SK-N-SH (cell line): ENCODE measurements around the gene SLC7A11. TPM values are rescaled to one million over a fixed set of nuclear protein-coding genes. Genes with fewer than 3 reads are reported as not detected.

Source experiments
- CTCF ChIA-PET: fragments of 300-600, 350-600 bp; formaldehyde crosslinking; extraction: SDS; loops from one replicate; lab custom pipeline; 2021; lab: Yijun Ruan, JAX
- POLR2A ChIA-PET: fragments of 350-600 bp; sonication (Branson Sonifier 250); formaldehyde crosslinking; extraction: SDS; loops from one replicate; lab custom pipeline; 2020; ENCODE audit warnings: antibody characterized with exemption, inconsistent platforms; lab: Yijun Ruan, JAX
- DNase-seq: peaks from one replicate; pipeline ENCODE4 v3.0.0; 2012
- H2AFZ ChIP-seq: fragments of 200-600 bp; sonication (generic); 2 replicates; pipeline ENCODE4 v1.8.1; 2016; ENCODE audit warnings: antibody characterized with exemption, mild to moderate bottlenecking, low read depth
- H3F3A ChIP-seq: fragments of 200-600 bp; sonication (generic); replicated peaks from 2 replicates; pipeline ENCODE3; 2016; ENCODE audit warnings: antibody characterized with exemption, mild to moderate bottlenecking; ENCODE audit not compliant: insufficient read depth
- H3K27ac ChIP-seq, 2 experiments: fragments of 200-500 bp in 1 of 2; fragments of 200-600 bp in 1 of 2; sonication (Bioruptor generic) in 1 of 2; sonication (generic), shearing (Covaris generic) in 1 of 2; 2 replicates each; pipeline versions ENCODE4 v1.5.1 to v1.6.1; 2014 to 2016; ENCODE audit warnings: low read depth in 2 of 2, inconsistent platforms in 1 of 2, low read length in 1 of 2, mild to moderate bottlenecking in 1 of 2, mixed read lengths in 1 of 2
- H3K27me3 ChIP-seq: fragments of 200-600 bp; sonication (generic), shearing (Covaris generic); 2 replicates; pipeline ENCODE4 v1.6.1; 2016; ENCODE audit warnings: mixed run types; ENCODE audit not compliant: insufficient read depth
- H3K36me3 ChIP-seq, 2 experiments: fragments of 200-500 bp in 1 of 2; fragments of 200-600 bp in 1 of 2; sonication (Bioruptor generic) in 1 of 2; sonication (generic) in 1 of 2; replicated peaks in 1 of 2; 2 replicates each; pipeline versions ENCODE3 to v1.5.1; 2014 to 2016; ENCODE audit warnings: low read length in 1 of 2, mild to moderate bottlenecking in 1 of 2; ENCODE audit not compliant: insufficient read depth in 2 of 2, control insufficient read depth in 1 of 2
- H3K4me1 ChIP-seq, 2 experiments: fragments of 200-500 bp in 1 of 2; fragments of 200-600 bp in 1 of 2; sonication (Bioruptor generic) in 1 of 2; sonication (generic), shearing (Covaris generic) in 1 of 2; 2 replicates each; pipeline versions ENCODE4 v1.5.1 to v1.6.1; 2014 to 2016; ENCODE audit warnings: low read depth in 1 of 2, low read length in 1 of 2, mixed run types in 1 of 2; ENCODE audit not compliant: insufficient read depth in 2 of 2, control insufficient read depth in 1 of 2
- H3K4me2 ChIP-seq: fragments of 200-600 bp; sonication (generic), shearing (Covaris generic); 2 replicates; pipeline ENCODE4 v1.6.1; 2017; ENCODE audit warnings: mixed run types
- H3K4me3 ChIP-seq, 2 experiments: fragments of 200-500 bp in 1 of 2; fragments of 200-600 bp in 1 of 2; sonication (Bioruptor generic) in 1 of 2; sonication (generic), shearing (Covaris generic) in 1 of 2; 2 replicates each; pipeline versions ENCODE4 v1.5.1 to v1.8.1; 2014 to 2016; ENCODE audit warnings: low read depth in 2 of 2, inconsistent platforms in 1 of 2, low read length in 1 of 2, mild to moderate bottlenecking in 1 of 2, mixed read lengths in 1 of 2, moderate library complexity in 1 of 2
- H3K79me2 ChIP-seq: fragments of 200-600 bp; sonication (generic); 2 replicates; pipeline ENCODE4 v1.8.1; 2017; ENCODE audit warnings: mild to moderate bottlenecking; ENCODE audit not compliant: insufficient read depth
- H3K9ac ChIP-seq: fragments of 200-600 bp; sonication (generic); 2 replicates; pipeline ENCODE4 v1.6.1; 2017; ENCODE audit warnings: mixed run types
- H3K9me2 ChIP-seq: fragments of 200-600 bp; sonication (generic); 2 replicates; pipeline ENCODE4 v1.6.1; 2017; ENCODE audit warnings: mixed run types
- H3K9me3 ChIP-seq: fragments of 200-600 bp; sonication (generic); 2 replicates; pipeline ENCODE4 v1.6.1; 2017; ENCODE audit warnings: mixed run types, mild to moderate bottlenecking, moderate library complexity
- H4K20me1 ChIP-seq: fragments of 200-600 bp; sonication (generic); 2 replicates; pipeline ENCODE4 v1.6.1; 2017; ENCODE audit warnings: mild to moderate bottlenecking, mixed run types; ENCODE audit not compliant: insufficient read depth
- CTCF ChIP-seq: fragments of 200-600 bp; sonication (generic); IDR thresholded peaks from 2 replicates; pipeline ENCODE4 v1.6.1; 2017; ENCODE audit warnings: antibody characterized with exemption, mild to moderate bottlenecking, moderate library complexity
- EZH2phosphoT487 ChIP-seq: fragments of 200-600 bp; sonication (generic); IDR thresholded peaks from 2 replicates; pipeline ENCODE4 v1.6.1; 2017; ENCODE audit warnings: low read depth, mixed run types, mild to moderate bottlenecking, antibody characterized with exemption, moderate library complexity, borderline replicate concordance
- FOXJ3 ChIP-seq: sonication (generic); formaldehyde crosslinking; IDR thresholded peaks from 2 replicates; pipeline ENCODE4 v1.5.1; 2020; ENCODE audit warnings: mild to moderate bottlenecking, missing genetic modification reagents
- FOXM1 ChIP-seq: IDR thresholded peaks from 2 replicates; pipeline ENCODE4 v1.4.0; 2012; ENCODE audit warnings: low read depth, mild to moderate bottlenecking
- IRF3 ChIP-seq: fragments of 150-350 bp; IDR thresholded peaks from 2 replicates; pipeline ENCODE4 v1.6.1; 2016; ENCODE audit warnings: mild to moderate bottlenecking, low read depth, low read length
- JUND ChIP-seq: IDR thresholded peaks from 2 replicates; pipeline ENCODE4 v1.4.0; 2012
- MXI1 ChIP-seq: IDR thresholded peaks from 2 replicates; pipeline ENCODE4 v1.6.1; 2012; ENCODE audit warnings: mild to moderate bottlenecking, low read depth, low read length, improper control_type of control experiment
- NFIC ChIP-seq: IDR thresholded peaks from 2 replicates; pipeline ENCODE4 v1.4.0; 2012; ENCODE audit warnings: borderline replicate concordance
- RAD21 ChIP-seq: IDR thresholded peaks from 2 replicates; pipeline ENCODE4 v1.6.1; 2012; ENCODE audit warnings: mild to moderate bottlenecking, low read length
- RCOR1 ChIP-seq: fragments of 150-350 bp; IDR thresholded peaks from 2 replicates; pipeline ENCODE4 v1.6.1; 2017; ENCODE audit warnings: antibody characterized with exemption, low read length
- RXRA ChIP-seq: IDR thresholded peaks from 2 replicates; pipeline ENCODE4 v1.4.0; 2012; ENCODE audit warnings: low read depth, mild to moderate bottlenecking, borderline replicate concordance
- USF1 ChIP-seq: IDR thresholded peaks from 2 replicates; pipeline ENCODE4 v1.4.0; 2012; ENCODE audit warnings: low read depth, borderline replicate concordance
- YY1 ChIP-seq: IDR thresholded peaks from 2 replicates; pipeline ENCODE4 v1.4.0; 2012; ENCODE audit warnings: low read depth, mild to moderate bottlenecking
- WGBS: methylation state at CpG from one replicate; pipeline ENCODE4 v1.1.6; 2017; ENCODE audit warnings: low lambda C conversion rate; 5-methylcytosine and 5-hydroxymethylcytosine counted together
- polyA plus RNA-seq, 3 experiments: library from polyadenylated mRNA; depleted of rRNA; stranded (reverse); fragments of >200 nt; gene quantifications; 2 replicates each; pipeline ENCODE4 v1.2.3, GENCODE V29; 2012
- TF ChIP-seq, protein P1 (sequence below): fragments of 150-350 bp; IDR thresholded peaks from 2 replicates; pipeline ENCODE4 v1.6.1; 2017; ENCODE audit warnings: antibody characterized with exemption, low read length, low read depth, borderline replicate concordance

Gene SLC7A11
- polyA plus RNA-seq, 1 of the 3 experiments (the other 2 are of a cell fraction), result 3.1 TPM

- 93% methylated on average over 13 of the region's 13 CpGs for WGBS
- H3K27ac ChIP-seq, result no peak overlapping the region
- ChIA-PET CTCF (interaction anchor here (1.1 to 5.3 kb wide), 2 partner anchors 495 to 685 kb away, joined by 4 to 35 read pairs; no protein-coding TSS in a partner anchor), POLR2A (no interaction called here)
- H3K36me3 ChIP-seq, result peaks cover 4 to 8% of the 10 kb centered on the region in 2 experiments
- no peak for DNase-seq
- H3K4me3 ChIP-seq, result no peak overlapping the region
- no peak overlapping the region for H3K4me2 ChIP-seq
- peaks cover 4% of the 10 kb centered on the region for H3F3A ChIP-seq
- H3K9me2 ChIP-seq, result no peaks in the 10 kb centered on the region
- no peak for TF ChIP-seq RCOR1
- no peak for TF ChIP-seq YY1
- TF ChIP-seq FOXJ3 (CRISPR knock-in tag), result no peak
- TF ChIP-seq, protein P1, sequence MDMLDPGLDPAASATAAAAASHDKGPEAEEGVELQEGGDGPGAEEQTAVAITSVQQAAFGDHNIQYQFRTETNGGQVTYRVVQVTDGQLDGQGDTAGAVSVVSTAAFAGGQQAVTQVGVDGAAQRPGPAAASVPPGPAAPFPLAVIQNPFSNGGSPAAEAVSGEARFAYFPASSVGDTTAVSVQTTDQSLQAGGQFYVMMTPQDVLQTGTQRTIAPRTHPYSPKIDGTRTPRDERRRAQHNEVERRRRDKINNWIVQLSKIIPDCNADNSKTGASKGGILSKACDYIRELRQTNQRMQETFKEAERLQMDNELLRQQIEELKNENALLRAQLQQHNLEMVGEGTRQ, result no peak
- TF ChIP-seq RAD21, result no peak
- TF ChIP-seq FOXM1, result no peak
- TF ChIP-seq NFIC, result no peak
- TF ChIP-seq JUND, result no peak
- no peak for TF ChIP-seq EZH2phosphoT487
- no peak for TF ChIP-seq CTCF
- no peak for TF ChIP-seq IRF3
- TF ChIP-seq RXRA, result no peak
- no peak for TF ChIP-seq USF1
- no peak for TF ChIP-seq MXI1
- TF ChIP-seq, all 33 proteins: peak for 0
- no peaks in the 10 kb centered on the region for H3K9me3 ChIP-seq
- no peaks in the 10 kb centered on the region for H4K20me1 ChIP-seq
- H3K27me3 ChIP-seq, result no peaks in the 10 kb centered on the region
- no peak overlapping the region for H2AFZ ChIP-seq
- H3K4me1 ChIP-seq, result peaks cover 0 to 2% of the 10 kb centered on the region in 2 experiments; a peak in 1 of 4 replicates
- H3K79me2 ChIP-seq, result no peaks in the 10 kb centered on the region
- H3K9ac ChIP-seq, result no peak overlapping the region
Measured at GRCh38 chr4:138185859-138186645, 56.1 kb downstream of the SLC7A11 start.
